Hematopoietic multipotent progenitor cell treated with erythropoietin and hydrocortisone succinate and interleukin-3 and kit ligand, for 17 days (in vitro differentiated cells): ENCODE measurements around the gene HSF5.

ENCODE experiments used
- DNase-seq: peaks from one replicate; pipeline ENCODE4 v3.0.0-alpha.2; 2015; ENCODE audit warnings: low spot score

The HSF5 gene

DNA sequence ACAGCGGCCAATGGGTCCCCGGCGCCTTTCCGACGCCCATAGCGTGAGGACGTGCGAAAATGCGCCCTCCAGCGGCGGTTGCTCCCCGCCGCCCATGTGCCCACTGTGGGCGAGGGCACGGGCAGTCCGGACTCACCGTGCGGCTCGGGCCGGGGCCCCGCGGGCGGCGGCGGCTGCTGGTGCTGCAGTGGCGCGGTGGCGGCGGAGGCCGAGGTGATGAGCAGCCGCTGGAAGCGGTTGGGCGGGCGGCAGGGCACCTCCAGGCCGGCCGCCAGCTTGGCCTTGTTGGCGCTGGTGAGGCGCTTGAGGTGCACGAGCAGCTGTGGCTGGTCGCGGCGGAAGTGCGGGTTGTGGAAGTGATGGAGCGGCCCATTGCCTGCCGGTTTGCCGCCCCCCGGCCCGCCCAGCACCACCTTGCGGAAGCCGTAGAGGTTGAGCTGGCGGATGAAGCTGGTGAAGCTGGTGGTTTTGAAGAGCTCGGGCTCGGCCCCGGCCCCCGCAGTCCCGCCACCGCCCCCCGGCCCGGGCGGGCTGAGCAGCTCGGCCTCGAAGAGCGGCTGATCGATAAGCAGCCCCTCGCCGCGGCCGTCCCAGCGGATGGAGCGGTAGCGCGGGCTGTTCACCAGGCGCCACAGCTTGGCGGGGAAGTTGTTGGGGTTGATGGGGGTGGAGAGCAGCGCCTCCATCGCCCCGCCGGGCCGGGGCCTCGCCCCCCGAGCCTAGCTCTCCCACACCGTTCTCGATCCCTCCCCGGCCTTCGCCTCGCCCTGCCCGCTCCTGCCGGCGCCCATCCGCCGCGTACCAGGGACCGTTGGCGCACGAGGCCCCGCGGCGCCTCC lies at the start of gene HSF5:
Gene HSF5 (minus strand): TSS at position 820 of the 839 bp plus-strand sequence. CDS start 134 bp downstream, at position 686.
- peak; percentile 63 for DNase-seq

DNA sequence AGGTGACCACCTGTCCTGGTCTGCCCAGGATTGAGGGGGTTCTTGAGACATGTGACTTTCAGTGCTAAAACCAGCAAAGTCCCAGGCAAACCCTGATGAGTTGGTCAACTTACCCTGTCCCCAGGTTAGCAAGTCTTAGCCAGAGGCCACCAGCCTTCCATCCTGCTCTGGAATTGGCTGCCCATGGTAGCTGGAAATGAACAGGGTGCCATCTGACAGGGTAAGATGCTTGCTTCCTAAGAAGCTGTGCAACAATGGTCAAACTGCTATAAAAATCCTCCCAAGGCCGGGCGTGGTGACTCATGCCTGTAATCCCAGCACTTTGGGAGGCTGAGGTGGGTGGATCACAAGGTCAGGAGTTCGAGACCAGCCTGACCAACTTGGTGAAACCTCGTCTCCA lies 49.1 kb upstream of the HSF5 start:
- no peak for DNase-seq

GRCh38 chr17:58536542-58536941 lies 48.3 kb upstream of the HSF5 start:
- DNase-seq = no peak

GRCh38 chr17:58535431-58535830 lies 47.2 kb upstream of the HSF5 start:
- DNase-seq = no peak

- no peak for DNase-seq
Observed at GRCh38 chr17:58534901-58535421, 46.8 kb upstream of the HSF5 start.

DNA sequence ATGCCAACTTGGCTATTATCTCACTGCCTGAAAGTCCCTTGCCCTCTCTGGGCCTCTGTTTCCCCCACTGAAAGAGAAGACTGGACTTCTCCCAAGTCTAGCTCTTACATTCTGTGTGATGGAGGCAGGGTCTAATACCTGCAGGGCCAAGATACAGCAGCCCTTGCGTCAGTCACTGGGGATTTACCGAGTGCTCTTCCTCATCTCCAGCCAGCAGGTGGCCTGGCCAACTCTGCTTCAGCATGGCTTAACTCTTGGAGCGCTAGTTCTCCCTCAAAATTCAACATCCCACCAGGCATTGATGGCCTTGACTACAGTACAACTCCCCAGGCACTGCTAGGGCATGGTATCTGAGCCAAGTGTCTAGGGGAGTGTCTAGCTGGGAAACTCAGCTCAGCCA lies 46.1 kb upstream of the HSF5 start:
- no peak for DNase-seq

- no peak for DNase-seq
Observed at GRCh38 chr17:58533616-58534188, 45.5 kb upstream of the HSF5 start.

- DNase-seq = no peak
Observed at GRCh38 chr17:58532555-58532951, 44.3 kb upstream of the HSF5 start.

- DNase-seq = peak; percentile 19
Observed at GRCh38 chr17:58531661-58532554, 43.7 kb upstream of the HSF5 start.

GRCh38 chr17:58531122-58531521 lies 42.9 kb upstream of the HSF5 start:
- no peak for DNase-seq

DNA sequence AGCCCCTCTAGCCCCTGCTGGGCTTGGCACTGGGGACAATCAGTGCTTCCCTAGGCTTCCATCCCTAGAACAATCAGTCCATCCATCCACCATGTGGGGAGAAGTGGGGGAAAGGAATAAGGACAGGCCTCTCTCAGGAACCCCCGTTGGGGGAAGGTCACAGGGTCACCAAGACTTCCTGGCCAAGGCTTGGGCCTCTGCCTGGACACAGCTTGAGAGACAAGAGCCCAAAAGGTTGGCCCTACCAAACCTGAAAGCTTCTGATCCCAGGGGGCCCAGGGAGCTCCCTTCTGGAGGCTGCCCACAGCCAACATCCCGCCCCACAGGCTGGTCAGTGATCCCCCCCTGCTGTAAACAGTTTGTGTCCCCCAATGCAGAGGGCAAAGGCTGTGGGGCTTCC lies 42.4 kb upstream of the HSF5 start:
- no peak for DNase-seq

GRCh38 chr17:58529275-58529674 lies 41.1 kb upstream of the HSF5 start:
- no peak for DNase-seq

DNA sequence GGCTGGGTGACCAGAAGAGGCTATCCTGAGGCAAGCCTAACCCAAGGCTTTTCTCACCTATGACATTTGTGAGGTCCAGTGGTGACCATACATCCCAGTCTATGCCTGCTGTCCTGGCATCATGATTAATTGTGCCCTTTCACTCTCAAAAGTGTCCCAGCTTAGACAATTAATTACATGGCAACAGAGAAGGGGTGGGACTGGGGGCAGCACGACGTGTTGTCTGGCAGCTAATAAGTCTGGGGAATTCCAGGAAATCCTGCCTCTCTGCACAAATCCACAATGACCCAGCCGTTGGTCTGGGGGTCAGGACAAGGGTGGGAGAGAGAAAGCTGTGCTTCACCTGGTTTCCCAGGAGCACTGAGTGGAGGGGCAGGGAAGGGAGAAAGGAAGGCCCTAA lies 40.2 kb upstream of the HSF5 start:
- no peak for DNase-seq

DNA sequence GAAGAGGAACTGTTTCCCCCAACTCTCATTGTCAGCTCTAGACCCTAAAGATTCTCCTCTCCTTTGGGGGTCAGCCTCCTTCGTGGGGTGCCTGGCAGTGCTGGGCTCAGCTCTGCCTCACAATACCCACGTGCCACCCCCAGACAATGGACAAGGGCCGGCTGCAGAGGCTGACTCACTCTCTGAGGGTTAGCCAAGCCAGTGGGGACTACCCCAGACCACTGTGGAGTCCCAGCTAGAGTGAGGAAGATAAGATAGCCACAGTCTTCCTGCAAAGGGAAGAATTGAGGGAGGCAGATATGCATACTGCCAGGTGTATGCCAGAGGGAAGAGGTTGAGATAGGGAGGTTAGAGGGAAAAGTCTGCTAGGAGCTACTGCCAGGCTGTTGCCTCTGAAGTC lies 39.7 kb upstream of the HSF5 start:
- DNase-seq = no peak

GRCh38 chr17:58527306-58527705 lies 39.1 kb upstream of the HSF5 start:
- no peak for DNase-seq

- no peak for DNase-seq
Observed at GRCh38 chr17:58525239-58525638, 37.0 kb upstream of the HSF5 start.

DNA sequence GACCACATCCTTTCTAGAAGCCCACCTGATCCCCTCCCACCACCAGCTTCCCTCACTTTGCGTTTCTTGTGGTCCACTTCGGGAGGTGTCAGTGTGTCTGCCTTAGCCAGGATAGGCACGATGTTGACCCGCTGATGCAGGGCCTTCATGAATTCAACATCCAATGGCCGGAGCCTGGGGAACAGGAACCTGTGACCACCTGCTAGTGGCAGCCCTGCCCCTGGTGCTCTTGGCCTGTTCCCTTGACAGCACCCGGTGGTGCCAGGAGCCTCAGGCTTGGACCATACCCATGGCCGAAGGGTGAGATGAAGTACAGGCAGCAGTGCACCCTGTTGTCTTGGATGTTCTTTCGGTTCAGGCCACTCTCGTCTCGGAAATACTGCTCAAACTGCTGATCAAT lies 33.5 kb upstream of the HSF5 start:
- DNase-seq = no peak

DNA sequence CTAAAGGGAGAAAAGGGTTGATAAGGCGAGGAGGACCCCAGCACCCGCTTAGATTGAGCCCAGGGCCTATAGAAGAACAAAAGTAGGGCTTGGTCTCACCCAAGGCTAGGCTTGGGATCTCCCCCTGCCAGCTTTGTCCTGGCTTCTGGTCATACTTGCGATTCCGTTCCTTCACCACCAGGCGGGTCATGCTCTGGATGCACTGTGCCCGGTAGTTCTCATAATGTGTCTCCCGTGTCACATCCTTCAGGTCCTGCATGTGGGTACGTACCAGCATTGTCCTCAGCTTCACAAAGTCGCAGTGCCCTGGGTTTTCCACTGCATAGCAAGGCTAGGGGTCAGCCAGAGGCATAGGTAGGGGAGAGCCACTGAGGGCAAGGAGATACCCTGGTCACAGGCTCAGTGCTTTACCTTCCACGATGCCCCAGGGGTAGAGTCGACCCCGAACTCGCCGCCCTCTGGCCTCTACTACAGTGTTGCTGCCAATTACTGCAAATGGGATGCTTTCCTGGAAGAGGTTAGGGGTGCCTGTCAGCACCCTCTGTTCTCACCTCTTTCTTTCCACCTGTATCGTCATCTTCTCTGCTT lies 32.7 kb upstream of the HSF5 start:
- no peak for DNase-seq

DNA sequence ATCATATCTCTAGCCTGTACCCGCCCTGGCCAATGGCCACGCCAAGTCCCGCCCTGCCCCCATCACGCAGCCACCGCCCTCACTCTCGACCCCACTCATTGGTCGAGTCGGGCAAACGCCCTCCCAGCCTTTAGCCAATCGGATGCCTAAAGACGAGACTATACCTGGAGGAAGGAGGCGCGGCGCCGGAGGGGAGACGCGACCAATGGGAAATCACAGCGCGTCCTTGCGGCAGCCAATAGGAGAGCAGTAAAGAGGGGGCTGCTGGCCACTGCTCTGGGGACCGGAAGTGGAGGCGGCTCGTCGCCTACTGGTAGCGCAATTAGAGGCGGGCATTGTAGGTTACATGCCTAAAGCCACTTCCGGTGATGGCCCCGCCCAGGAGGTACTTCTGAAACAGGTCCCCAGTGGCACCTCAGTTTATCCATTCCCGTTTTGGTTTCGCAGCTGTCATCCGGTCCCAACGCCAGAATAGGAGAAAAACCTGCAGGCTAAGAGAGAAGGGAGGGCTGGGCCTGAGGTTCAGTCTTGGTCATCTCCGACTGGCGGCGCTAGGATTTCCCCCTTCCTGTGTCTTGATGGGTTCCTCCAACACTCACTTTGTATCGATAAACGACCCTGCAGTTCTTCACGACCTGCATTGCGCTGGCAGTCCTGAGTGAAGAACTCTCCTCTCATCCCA lies 29.9 kb upstream of the HSF5 start:
- peak; percentile 100 for DNase-seq

- DNase-seq = peak; percentile 95
Observed at GRCh38 chr17:58517378-58517927, 29.2 kb upstream of the HSF5 start.
